GM23338 (cell line): ENCODE results near the gene SDHA. TPM values are rescaled to one million over a fixed set of nuclear protein-coding genes. Genes with fewer than 3 reads are reported as not detected.
"Not testable (repeated sequence)": the region's sequence is repeated elsewhere in the genome, so short reads cannot be mapped to it uniquely, and the experiment has no call there.

Source experiments
- ATAC-seq: fragments of 200-7000 bp; cut with Tn5 transposase; 3 replicates; pipeline ENCODE4 v1.9.1; 2020
- DNase-seq: peaks from one replicate; pipeline ENCODE4 v3.0.0-alpha.2; 2015; ENCODE audit warnings: low spot score
- H2AFZ ChIP-seq: fragments of 200-600 bp; sonication (generic); 2 replicates; pipeline ENCODE4 v1.8.0; 2016; ENCODE audit warnings: antibody characterized with exemption, mild to moderate bottlenecking, moderate library complexity
- H3F3A ChIP-seq: fragments of 200-600 bp; sonication (generic); replicated peaks from 2 replicates; pipeline ENCODE4 v1.8.0; 2017; ENCODE audit warnings: antibody characterized with exemption, mixed run types, low read depth
- H3K27ac ChIP-seq: fragments of 200-600 bp; sonication (generic); 2 replicates; pipeline ENCODE4 v1.6.1; 2016; ENCODE audit warnings: low read depth
- H3K27me3 ChIP-seq: fragments of 200-600 bp; sonication (generic); 2 replicates; pipeline ENCODE4 v1.8.0; 2016; ENCODE audit warnings: mild to moderate bottlenecking, mixed run types, moderate library complexity; ENCODE audit not compliant: insufficient read depth
- H3K36me3 ChIP-seq: fragments of 200-600 bp; sonication (generic); 2 replicates; pipeline ENCODE4 v1.8.0; 2016; ENCODE audit warnings: mild to moderate bottlenecking; ENCODE audit not compliant: insufficient read depth
- H3K4me1 ChIP-seq: fragments of 200-600 bp; sonication (generic); 2 replicates; pipeline ENCODE4 v1.8.0; 2016; ENCODE audit warnings: mild to moderate bottlenecking, moderate library complexity; ENCODE audit not compliant: insufficient read depth
- H3K4me2 ChIP-seq: fragments of 200-600 bp; sonication (generic); 2 replicates; pipeline ENCODE4 v1.7.1; 2017; ENCODE audit warnings: mixed run types
- H3K4me3 ChIP-seq: fragments of 200-600 bp; sonication (generic); 2 replicates; pipeline ENCODE4 v1.6.1; 2016; ENCODE audit warnings: mixed run types
- H3K79me2 ChIP-seq: fragments of 200-600 bp; sonication (generic); replicated peaks from 2 replicates; pipeline ENCODE4 v1.8.0; 2017; ENCODE audit warnings: mild to moderate bottlenecking; ENCODE audit not compliant: insufficient read depth
- H3K9me2 ChIP-seq: fragments of 200-600 bp; sonication (generic); 2 replicates; pipeline ENCODE4 v1.8.0; 2017; ENCODE audit not compliant: insufficient read depth
- H4K20me1 ChIP-seq: fragments of 200-600 bp; sonication (generic); replicated peaks from 2 replicates; pipeline ENCODE4 v1.8.0; 2017; ENCODE audit warnings: mild to moderate bottlenecking; ENCODE audit not compliant: insufficient read depth
- H3K27ac Mint-ChIP-seq: 2 replicates; pipeline ENCODE4 v1.8.0; 2020; ENCODE audit warnings: inconsistent platforms, mild to moderate bottlenecking, moderate library complexity, mixed read lengths
- H3K27me3 Mint-ChIP-seq: 3 replicates; pipeline ENCODE4 v1.8.0; 2022; ENCODE audit warnings: low read depth, mild to moderate bottlenecking, moderate library complexity, mixed read lengths, inconsistent platforms; ENCODE audit not compliant: insufficient read depth, poor library complexity
- H3K36me3 Mint-ChIP-seq: 3 replicates; pipeline ENCODE4 v1.8.0; 2021; ENCODE audit warnings: low read depth, mild to moderate bottlenecking, inconsistent platforms, moderate library complexity, mixed read lengths
- H3K4me1 Mint-ChIP-seq: 3 replicates; pipeline ENCODE4 v1.8.0; 2020; ENCODE audit warnings: mild to moderate bottlenecking, inconsistent platforms, mixed read lengths
- H3K4me3 Mint-ChIP-seq: 3 replicates; pipeline ENCODE4 v1.8.0; 2021; ENCODE audit warnings: moderate library complexity, mild to moderate bottlenecking, inconsistent platforms, mixed read lengths
- H3K9me3 Mint-ChIP-seq: 3 replicates; pipeline ENCODE4 v1.8.0; 2020; ENCODE audit warnings: moderate library complexity, mild to moderate bottlenecking, inconsistent platforms, mixed read lengths
- CREB1 ChIP-seq: fragments of 250-450 bp; sonication (Bioruptor Pico); IDR thresholded peaks from 2 replicates; pipeline ENCODE4 v1.5.0; 2020; ENCODE audit warnings: low read depth, mild to moderate bottlenecking, moderate library complexity
- CTCF ChIP-seq, 2 experiments: fragments of 200-600 bp in 1 of 2; sonication (generic) in 1 of 2; conservative IDR thresholded peaks; 2 replicates each; pipeline versions ENCODE4 v1.5.1 to v1.6.1; 2016 to 2017; ENCODE audit warnings: antibody characterized with exemption in 2 of 2, low read depth in 2 of 2, mild to moderate bottlenecking in 2 of 2, moderate library complexity in 1 of 2
- ETS1 ChIP-seq: IDR thresholded peaks from 2 replicates; pipeline ENCODE4 v1.6.1; 2016; ENCODE audit warnings: antibody characterized with exemption
- EZH2 ChIP-seq: fragments of 200-600 bp; sonication (generic); IDR thresholded peaks from one replicate; pipeline ENCODE4 v1.8.0; 2017; ENCODE audit warnings: antibody characterized with exemption, mild to moderate bottlenecking, low read depth; ENCODE audit not compliant: unreplicated experiment
- EZH2phosphoT487 ChIP-seq: fragments of 200-600 bp; sonication (generic); IDR thresholded peaks from one replicate; pipeline ENCODE4 v1.8.1; 2018; ENCODE audit warnings: antibody characterized with exemption; ENCODE audit not compliant: unreplicated experiment
- JUNB ChIP-seq: IDR thresholded peaks from one replicate; pipeline ENCODE4 v1.6.1; 2016; ENCODE audit warnings: antibody characterized with exemption; ENCODE audit not compliant: unreplicated experiment
- NANOG ChIP-seq: IDR thresholded peaks from 2 replicates; pipeline ENCODE4 v1.6.1; 2016; ENCODE audit warnings: antibody characterized with exemption, borderline replicate concordance
- POLR2AphosphoS5 ChIP-seq: IDR thresholded peaks from 2 replicates; pipeline ENCODE4 v1.6.1; 2016; ENCODE audit warnings: antibody characterized with exemption, low read depth
- REST ChIP-seq: IDR thresholded peaks from one replicate; pipeline ENCODE4 v1.6.1; 2018; ENCODE audit warnings: antibody characterized with exemption; ENCODE audit not compliant: unreplicated experiment
- STAT1 ChIP-seq: IDR thresholded peaks from one replicate; pipeline ENCODE4 v1.6.1; 2016; ENCODE audit warnings: antibody characterized with exemption; ENCODE audit not compliant: unreplicated experiment
- polyA plus RNA-seq: library from polyadenylated mRNA; unstranded; fragments of >200 nt; fragmentation: Nextera tagmentation; extraction: Ambion mirVana; gene quantifications from 2 replicates; pipeline ENCODE4 v1.2.1, GENCODE V29; 2016
- total RNA-seq: library from RNA; depleted of rRNA; stranded (reverse); fragments of >200 nt; shearing (Covaris generic); gene quantifications from 2 replicates; pipeline ENCODE4 v1.2.3, GENCODE V29; 2014

The SDHA gene
- total and polyA plus RNA-seq, 2 experiments from 2014 or later: 62.2 to 70.6 TPM

GRCh38 chr5:297448-297847 lies 79.3 kb downstream of the SDHA start:
- not testable (repeated sequence) for H3K4me1 ChIP-seq, DNase-seq, H3K27me3 ChIP-seq, H3F3A ChIP-seq, H2AFZ ChIP-seq, H3K27ac ChIP-seq, H3K4me3 ChIP-seq, H3K9me3 Mint-ChIP-seq, H3K27me3 Mint-ChIP-seq, H3K4me2 ChIP-seq, H4K20me1 ChIP-seq, H3K9me2 ChIP-seq, H3K36me3 ChIP-seq, H3K27ac Mint-ChIP-seq
- Mint-ChIP-seq H3K4me3 (peak overlapping the region; percentile 46; the same call in 2 of the 3 replicates), H3K4me1 (peaks cover 42% of the 10 kb centered on the region), H3K36me3 (peaks cover 14% of the 10 kb centered on the region)
- ATAC-seq: peak; percentile 52
- H3K79me2 ChIP-seq: peaks cover 11% of the 10 kb centered on the region; the same call in 1 of the 2 replicates

GRCh38 chr5:297991-298736 lies 80.0 kb downstream of the SDHA start:
- H3K4me3 Mint-ChIP-seq: 0 out of 3 replicates have a peak overlapping the region, but pooled peaks have one; percentile 46
- not testable (repeated sequence) for H3K27ac Mint-ChIP-seq

GRCh38 chr5:298737-299125 lies 80.6 kb downstream of the SDHA start:
- Histone ChIP-seq H3K4me1 (peaks cover 6% of the 10 kb centered on the region; the same call in 1 of the 2 replicates), H3K27ac (no peak overlapping the region), H2AFZ (no peak overlapping the region), H3K4me3 (no peak overlapping the region), H3K4me2 (no peak overlapping the region), H3K9me2 (no peaks in the 10 kb centered on the region), H3K79me2 (peaks cover 11% of the 10 kb centered on the region; the same call in 1 of the 2 replicates), H3K36me3 (no peaks in the 10 kb centered on the region), H4K20me1 (no peaks in the 10 kb centered on the region; the same call in 1 of the 2 replicates), H3F3A (no peaks in the 10 kb centered on the region), H3K27me3 (no peaks in the 10 kb centered on the region)
- Mint-ChIP-seq H3K27ac (no peak overlapping the region), H3K9me3 (peaks cover 3% of the 10 kb centered on the region; the same call in 1 of the 3 replicates), H3K27me3 (peaks cover 3% of the 10 kb centered on the region), H3K4me1 (peaks cover 53% of the 10 kb centered on the region), H3K36me3 (peaks cover 7% of the 10 kb centered on the region), H3K4me3 (no peak overlapping the region)
- ATAC-seq (no peak), DNase-seq (no peak)
- no peak for TF ChIP-seq CTCF (conservative IDR thresholded peaks at IDR 0.05; ENCODE audit: low read depth in 2 of 2)
- TF ChIP-seq EZH2phosphoT487: no peak
- no peak for TF ChIP-seq EZH2
- no peak for TF ChIP-seq POLR2AphosphoS5
- no peak for TF ChIP-seq NANOG
- no peak for TF ChIP-seq REST
- TF ChIP-seq STAT1: no peak
- TF ChIP-seq CREB1: no peak
- no peak for TF ChIP-seq ETS1
- TF ChIP-seq JUNB: no peak

More at GRCh38 chr5:297991-298736, 80.0 kb downstream of the SDHA start:
- H3K36me3 Mint-ChIP-seq, DNase-seq, H2AFZ ChIP-seq, H3K4me2 ChIP-seq, H3K27ac ChIP-seq, H3K36me3 ChIP-seq, H3K27me3 Mint-ChIP-seq, H3K9me2 ChIP-seq, H3K4me1 ChIP-seq, H3K4me3 ChIP-seq, H3K9me3 Mint-ChIP-seq, H4K20me1 ChIP-seq, H3F3A ChIP-seq, H3K27me3 ChIP-seq: not testable (repeated sequence)
- peaks cover 49% of the 10 kb centered on the region for H3K4me1 Mint-ChIP-seq
- peaks cover 11% of the 10 kb centered on the region; the same call in 1 of the 2 replicates for H3K79me2 ChIP-seq
- peak; percentile 85 for ATAC-seq
